HCT116 (cell line): Measurements from ENCODE around the gene P2RX7. TPM values are rescaled to one million over a fixed set of nuclear protein-coding genes. Genes with fewer than 3 reads are reported as not detected.

ENCODE experiments used
- ATAC-seq: fragments of 200-7000 bp; cut with Tn5 transposase; 2 replicates; pipeline ENCODE4 v1.9.1; 2020; ENCODE audit warnings: mild to moderate bottlenecking, moderate library complexity
- BruUV-seq: library from RNA; stranded (reverse); fragments of 400-500 nt; replicated peaks from 2 replicates; lab custom pipeline; 2021; lab: Mats Ljungman, UMichigan
- CTCF ChIA-PET: fragments of 300-600 bp; sonication (Branson Sonifier 250); formaldehyde crosslinking; loops from one replicate; lab custom pipeline; 2021; ENCODE audit warnings: antibody characterized with exemption; lab: Charles Lee
- POLR2A ChIA-PET: fragments of 300-600, 350-600 bp; sonication (Branson Sonifier 250); formaldehyde crosslinking; loops from one replicate; lab custom pipeline; 2021; ENCODE audit warnings: antibody characterized with exemption; lab: Charles Lee
- RAD21 ChIA-PET, 2 experiments: fragments of 300-600 bp; sonication (Branson Sonifier 250); formaldehyde crosslinking; loops; one replicate each; lab custom pipeline; 2023; ENCODE audit warnings: low total read pairs in 2 of 2; ENCODE audit not compliant: uncharacterized antibody in 2 of 2, unreplicated experiment in 2 of 2, low non-redundant PET in 1 of 2; lab: Charles Lee
- DNase-seq: peaks from one replicate; pipeline ENCODE4 v3.0.0-alpha.2; 2010; ENCODE audit warnings: low read depth, low spot score
- H2AFZ ChIP-seq: fragments of 200-600 bp; shearing (Covaris generic), sonication (generic); 2 replicates; pipeline ENCODE4 v1.6.1; 2017; ENCODE audit warnings: low read depth, mixed run types, mixed read lengths, antibody characterized with exemption, low read length; ENCODE audit not compliant: poor library complexity, severe bottlenecking
- H3K27ac ChIP-seq: 2 replicates; pipeline ENCODE4 v1.5.1; 2012; ENCODE audit warnings: low read depth, low read length
- H3K27me3 ChIP-seq: fragments of 200-600 bp; sonication (generic); 2 replicates; pipeline ENCODE4 v1.6.1; 2016; ENCODE audit warnings: mixed run types, low read length, mixed read lengths; ENCODE audit not compliant: insufficient read depth
- H3K36me3 ChIP-seq, 2 experiments: fragments of 200-500 bp in 1 of 2; fragments of 200-600 bp in 1 of 2; sonication (Bioruptor generic) in 1 of 2; sonication (generic) in 1 of 2; 2 replicates each; pipeline versions ENCODE4 v1.5.1 to v1.6.1; 2014 to 2016; ENCODE audit warnings: low read length in 2 of 2, inconsistent platforms in 1 of 2, mixed read lengths in 1 of 2, mixed run types in 1 of 2; ENCODE audit not compliant: insufficient read depth in 2 of 2, control insufficient read depth in 1 of 2
- H3K4me1 ChIP-seq, 2 experiments: fragments of 200-600 bp in 1 of 2; sonication (generic) in 1 of 2; 2 replicates each; pipeline versions ENCODE4 v1.5.1 to v1.6.1; 2012 to 2017; ENCODE audit warnings: low read length in 2 of 2, inconsistent platforms in 1 of 2, mild to moderate bottlenecking in 1 of 2, mixed read lengths in 1 of 2, mixed run types in 1 of 2, moderate library complexity in 1 of 2; ENCODE audit not compliant: insufficient read depth in 2 of 2, control insufficient read depth in 1 of 2
- H3K4me2 ChIP-seq: fragments of 200-600 bp; sonication (generic); 2 replicates; pipeline ENCODE4 v1.6.1; 2017; ENCODE audit warnings: mixed run types, low read length, mixed read lengths
- H3K4me3 ChIP-seq, 2 experiments: fragments of 200-600 bp in 1 of 2; sonication (generic) in 1 of 2; replicated peaks in 1 of 2; 2 replicates each; pipeline ENCODE4 v1.5.1; 2011 to 2016; ENCODE audit warnings: low read length in 2 of 2, control low read depth in 1 of 2, low read depth in 1 of 2, mild to moderate bottlenecking in 1 of 2, mixed read lengths in 1 of 2, mixed run types in 1 of 2
- H3K79me2 ChIP-seq: fragments of 200-600 bp; sonication (generic); 2 replicates; pipeline ENCODE4 v1.6.1; 2017; ENCODE audit warnings: mild to moderate bottlenecking, mixed run types, low read length, moderate library complexity, mixed read lengths; ENCODE audit not compliant: insufficient read depth
- H3K9ac ChIP-seq: fragments of 200-600 bp; sonication (generic); 2 replicates; pipeline ENCODE4 v1.6.1; 2016; ENCODE audit warnings: low read length, mixed read lengths
- H3K9me2 ChIP-seq: fragments of 200-600 bp; sonication (generic), shearing (Covaris generic); 2 replicates; pipeline ENCODE4 v1.6.1; 2017; ENCODE audit warnings: mixed run types, mild to moderate bottlenecking, moderate library complexity; ENCODE audit not compliant: insufficient read depth
- H3K9me3 ChIP-seq, 2 experiments: fragments of 200-500 bp in 1 of 2; fragments of 200-600 bp in 1 of 2; sonication (Bioruptor generic) in 1 of 2; sonication (generic) in 1 of 2; 2 replicates each; pipeline ENCODE4 v1.6.1; 2014 to 2017; ENCODE audit warnings: low read length in 2 of 2, mixed read lengths in 2 of 2, inconsistent platforms in 1 of 2, low read depth in 1 of 2, mild to moderate bottlenecking in 1 of 2, mixed run types in 1 of 2, moderate library complexity in 1 of 2; ENCODE audit not compliant: control insufficient read depth in 1 of 2, insufficient read depth in 1 of 2
- H4K20me1 ChIP-seq: fragments of 200-600 bp; sonication (generic), shearing (Covaris generic); 2 replicates; pipeline ENCODE4 v1.6.1; 2017; ENCODE audit warnings: mixed run types, mild to moderate bottlenecking, moderate library complexity; ENCODE audit not compliant: insufficient read depth
- CBX3 ChIP-seq: IDR thresholded peaks from 2 replicates; pipeline ENCODE4 v1.6.1; 2012; ENCODE audit warnings: low read depth
- CEBPB ChIP-seq: IDR thresholded peaks from 2 replicates; pipeline ENCODE4 v1.6.1; 2012; ENCODE audit warnings: low read depth
- EGR1 ChIP-seq: IDR thresholded peaks from 2 replicates; pipeline ENCODE4 v1.6.1; 2012; ENCODE audit warnings: low read depth
- ELF1 ChIP-seq: IDR thresholded peaks from 2 replicates; pipeline ENCODE4 v1.6.1; 2012; ENCODE audit warnings: low read depth, borderline replicate concordance
- EZH2 ChIP-seq: fragments of 200-600 bp; sonication (generic); IDR thresholded peaks from 2 replicates; pipeline ENCODE4 v1.6.1; 2017; ENCODE audit warnings: antibody characterized with exemption, mixed run types
- EZH2phosphoT487 ChIP-seq: fragments of 200-600 bp; IDR thresholded peaks from 2 replicates; pipeline ENCODE4 v1.6.1; 2018; ENCODE audit warnings: antibody characterized with exemption, borderline replicate concordance
- FOSL1 ChIP-seq: IDR thresholded peaks from 2 replicates; pipeline ENCODE4 v1.6.1; 2012; ENCODE audit warnings: low read depth
- JUND ChIP-seq: IDR thresholded peaks from 2 replicates; pipeline ENCODE4 v1.6.1; 2012
- POLR2A ChIP-seq: IDR thresholded peaks from 2 replicates; pipeline ENCODE4 v1.7.0; 2011; ENCODE audit warnings: borderline replicate concordance; ENCODE audit not compliant: insufficient read depth, insufficient read length; ENCODE audit errors: extremely low read depth
- POLR2AphosphoS5 ChIP-seq: IDR thresholded peaks from 2 replicates; pipeline ENCODE4 v1.6.1; 2011; ENCODE audit warnings: mild to moderate bottlenecking, low read depth, low read length, moderate library complexity
- RAD21 ChIP-seq: IDR thresholded peaks from 2 replicates; pipeline ENCODE4 v1.6.1; 2012; ENCODE audit warnings: low read depth, mild to moderate bottlenecking
- SIN3A ChIP-seq: IDR thresholded peaks from 2 replicates; pipeline ENCODE4 v1.6.1; 2012; ENCODE audit warnings: low read depth
- SP1 ChIP-seq: IDR thresholded peaks from 2 replicates; pipeline ENCODE4 v1.6.1; 2012; ENCODE audit warnings: low read depth
- SRF ChIP-seq: IDR thresholded peaks from 2 replicates; pipeline ENCODE4 v1.6.1; 2012; ENCODE audit warnings: low read depth
- YY1 ChIP-seq: IDR thresholded peaks from 2 replicates; pipeline ENCODE4 v1.6.1; 2011; ENCODE audit warnings: low read length, low read depth, moderate library complexity, mild to moderate bottlenecking; ENCODE audit not compliant: insufficient replicate concordance; ENCODE audit errors: extremely low read depth
- ZNF274 ChIP-seq: fragments of 200-500 bp; sonication (Bioruptor generic); IDR thresholded peaks from 2 replicates; pipeline ENCODE4 v1.6.1; 2014; ENCODE audit warnings: mild to moderate bottlenecking, low read depth, low read length, inconsistent platforms
- intact Hi-C: fragments of 100-400 bp; cut with micrococcal nuclease; formaldehyde crosslinking; loops from 2 replicates; pipeline ENCODE4 v1.10.0; 2022
- total RNA-seq: library from RNA; stranded (reverse); gene quantifications from one replicate; pipeline ENCODE4 v1.2.1, GENCODE V29; 2021; ENCODE audit not compliant: unreplicated experiment
- TF ChIP-seq, protein P1 (sequence below), 3 experiments: fragments of 200-600 bp in 1 of 3; sonication (generic) in 1 of 3; IDR thresholded peaks in 2 of 3; conservative IDR thresholded peaks in 1 of 3; 2 replicates each; pipeline ENCODE4 v1.5.1; 2012 to 2017; ENCODE audit warnings: low read depth in 2 of 3, low read length in 2 of 3, antibody characterized with exemption in 1 of 3, borderline replicate concordance in 1 of 3, control low read depth in 1 of 3, mild to moderate bottlenecking in 1 of 3, mixed read lengths in 1 of 3, mixed run types in 1 of 3, moderate library complexity in 1 of 3; ENCODE audit not compliant: insufficient read depth in 1 of 3
- TF ChIP-seq, protein P2 (sequence below): IDR thresholded peaks from 2 replicates; pipeline ENCODE4 v1.6.1; 2012
- TF ChIP-seq, protein P3 (sequence below): IDR thresholded peaks from 2 replicates; pipeline ENCODE4 v1.6.1; 2012
- TF ChIP-seq, protein P4 (sequence below): IDR thresholded peaks from 2 replicates; pipeline ENCODE4 v1.6.1; 2011; ENCODE audit warnings: mild to moderate bottlenecking, low read length, moderate library complexity; ENCODE audit not compliant: insufficient replicate concordance; ENCODE audit errors: extremely low read depth

P2RX7 gene
- total RNA-seq, 1 experiment from 2014 or later: 1.5 TPM

DNA sequence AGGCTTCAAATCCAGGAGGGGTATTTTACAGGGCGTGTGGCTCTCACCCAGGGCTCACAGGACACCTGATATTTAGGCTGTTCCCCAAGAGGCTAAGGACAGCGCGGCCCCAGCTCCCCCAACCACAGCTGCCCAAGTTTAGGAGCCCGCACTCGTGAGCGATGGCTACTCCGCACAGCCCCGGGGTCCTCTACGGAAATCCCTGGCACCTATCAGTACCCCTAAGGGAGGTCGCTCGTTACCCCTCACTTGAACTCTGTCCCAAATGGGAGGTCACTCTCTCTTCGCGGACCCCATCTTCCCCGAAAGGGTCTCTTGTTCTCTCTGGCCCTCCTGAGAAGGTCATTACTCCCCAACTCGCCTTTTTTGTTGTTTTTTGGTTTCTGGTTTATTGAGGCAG, 76.5 kb downstream of the P2RX7 start (continued):
- TF ChIP-seq, protein P1, sequence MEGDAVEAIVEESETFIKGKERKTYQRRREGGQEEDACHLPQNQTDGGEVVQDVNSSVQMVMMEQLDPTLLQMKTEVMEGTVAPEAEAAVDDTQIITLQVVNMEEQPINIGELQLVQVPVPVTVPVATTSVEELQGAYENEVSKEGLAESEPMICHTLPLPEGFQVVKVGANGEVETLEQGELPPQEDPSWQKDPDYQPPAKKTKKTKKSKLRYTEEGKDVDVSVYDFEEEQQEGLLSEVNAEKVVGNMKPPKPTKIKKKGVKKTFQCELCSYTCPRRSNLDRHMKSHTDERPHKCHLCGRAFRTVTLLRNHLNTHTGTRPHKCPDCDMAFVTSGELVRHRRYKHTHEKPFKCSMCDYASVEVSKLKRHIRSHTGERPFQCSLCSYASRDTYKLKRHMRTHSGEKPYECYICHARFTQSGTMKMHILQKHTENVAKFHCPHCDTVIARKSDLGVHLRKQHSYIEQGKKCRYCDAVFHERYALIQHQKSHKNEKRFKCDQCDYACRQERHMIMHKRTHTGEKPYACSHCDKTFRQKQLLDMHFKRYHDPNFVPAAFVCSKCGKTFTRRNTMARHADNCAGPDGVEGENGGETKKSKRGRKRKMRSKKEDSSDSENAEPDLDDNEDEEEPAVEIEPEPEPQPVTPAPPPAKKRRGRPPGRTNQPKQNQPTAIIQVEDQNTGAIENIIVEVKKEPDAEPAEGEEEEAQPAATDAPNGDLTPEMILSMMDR (IDR thresholded peaks at IDR 0.05 in 2 of 3, conservative IDR thresholded peaks at IDR 0.05 in 1 of 3; ENCODE audit: borderline replicate concordance in 1 of 3, insufficient read depth in 1 of 3, low read depth in 2 of 3, low read length in 2 of 3): no peak

DNA sequence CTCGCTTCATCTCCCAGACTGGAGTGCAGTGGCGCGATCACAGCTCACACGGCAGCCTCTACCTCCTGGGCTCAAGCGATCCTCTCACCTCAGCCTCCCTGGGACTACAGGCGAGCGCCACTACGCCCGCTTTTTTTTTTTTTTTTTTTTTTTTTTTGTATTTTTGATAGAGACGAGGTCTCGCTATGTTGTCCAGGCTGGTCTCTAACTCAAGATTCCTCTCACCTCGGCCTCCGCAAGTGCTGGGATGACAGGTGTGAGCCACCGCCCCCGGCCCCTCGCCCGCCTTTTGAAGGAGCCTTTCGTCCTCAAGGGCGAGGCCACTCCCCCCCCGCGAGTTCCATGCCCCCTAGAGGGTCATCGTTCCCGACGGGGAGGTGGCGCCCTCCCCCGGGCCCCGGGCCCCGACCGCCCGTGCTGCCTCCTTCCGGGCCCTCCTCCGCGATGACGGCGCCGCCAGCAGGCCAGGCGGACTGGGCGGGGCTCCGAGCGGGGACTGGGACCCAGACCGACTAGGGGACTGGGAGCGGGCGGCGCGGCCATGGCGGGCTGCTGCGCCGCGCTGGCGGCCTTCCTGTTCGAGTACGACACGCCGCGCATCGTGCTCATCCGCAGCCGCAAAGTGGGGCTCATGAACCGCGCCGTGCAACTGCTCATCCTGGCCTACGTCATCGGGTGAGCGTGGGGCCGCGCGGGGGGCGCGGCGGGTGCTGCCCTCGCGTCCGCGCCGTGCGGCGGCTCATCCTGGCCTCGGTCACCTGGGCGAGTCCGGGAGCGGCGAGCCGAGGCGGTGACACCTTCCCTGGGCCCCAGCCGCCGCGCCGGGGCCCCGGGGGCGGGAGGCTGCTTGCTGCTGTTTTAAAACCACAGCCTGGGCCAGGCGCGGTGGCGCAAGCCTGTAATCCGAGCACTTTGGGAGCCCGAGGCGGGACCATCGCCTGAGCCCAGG, 77.2 kb downstream of the P2RX7 start, which contains the start of gene P2RX4:
P2RX4 (plus strand) TSS at position 506 of the 949 bp plus-strand sequence; CDS start at position 542, 36 bp downstream.
- H3K27ac ChIP-seq: peak within 1 kb of the TSS; percentile 94
- H3K4me3 ChIP-seq: peak within 1 kb of the TSS; percentile 62 to 74
- H2AFZ ChIP-seq: peak within 1 kb of the TSS; percentile 27
- DNase-seq (peak; percentile 52), ATAC-seq (peak; percentile 92)
- ChIA-PET POLR2A (no interaction called here), RAD21 (no interaction called here), CTCF (interaction anchor here (1.3 kb wide), 1 partner anchor 20 kb away, joined by 3 read pairs; no protein-coding TSS in a partner anchor)
- peak within 1 kb of the TSS; percentile 80 for H3K9ac ChIP-seq
- no peaks in the 10 kb centered on the region for H3K36me3 ChIP-seq
- no peaks in the 10 kb centered on the region for H3K9me2 ChIP-seq
- no TSS peak for BruUV-seq
- peaks cover 15 to 35% of the 10 kb centered on the region in 2 experiments; a peak in 3 of 4 replicates for H3K4me1 ChIP-seq
- peak within 1 kb of the TSS; percentile 87 for H3K4me2 ChIP-seq
- H3K79me2 ChIP-seq: peaks cover 14% of the 10 kb centered on the region; the same call in 1 of the 2 replicates
- H3K27me3 ChIP-seq: no peaks in the 10 kb centered on the region
- no peaks in the 10 kb centered on the region for H4K20me1 ChIP-seq
- H3K9me3 ChIP-seq: no peaks in the 10 kb centered on the region
- intact Hi-C loops: no loop called here
- TF ChIP-seq ZNF274 (no peak), SP1 (no peak; the same call in 1 of the 2 replicates), JUND (no peak), EZH2phosphoT487 (no peak), SIN3A (peak; percentile 82), CEBPB (no peak; the same call in 1 of the 2 replicates), ELF1 (no peak), SRF (no peak; the same call in 1 of the 2 replicates), POLR2A (peak; percentile 70), YY1 (peak; percentile 84), POLR2AphosphoS5 (peak; percentile 95), EZH2 (no peak), EGR1 (no peak), FOSL1 (no peak), CBX3 (peak; percentile 81), RAD21 (peak; percentile 61)
- TF ChIP-seq, protein P2, sequence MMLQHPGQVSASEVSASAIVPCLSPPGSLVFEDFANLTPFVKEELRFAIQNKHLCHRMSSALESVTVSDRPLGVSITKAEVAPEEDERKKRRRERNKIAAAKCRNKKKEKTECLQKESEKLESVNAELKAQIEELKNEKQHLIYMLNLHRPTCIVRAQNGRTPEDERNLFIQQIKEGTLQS: no peak
- TF ChIP-seq, protein P3, sequence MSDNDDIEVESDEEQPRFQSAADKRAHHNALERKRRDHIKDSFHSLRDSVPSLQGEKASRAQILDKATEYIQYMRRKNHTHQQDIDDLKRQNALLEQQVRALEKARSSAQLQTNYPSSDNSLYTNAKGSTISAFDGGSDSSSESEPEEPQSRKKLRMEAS: peak; percentile 76
- TF ChIP-seq, protein P4, sequence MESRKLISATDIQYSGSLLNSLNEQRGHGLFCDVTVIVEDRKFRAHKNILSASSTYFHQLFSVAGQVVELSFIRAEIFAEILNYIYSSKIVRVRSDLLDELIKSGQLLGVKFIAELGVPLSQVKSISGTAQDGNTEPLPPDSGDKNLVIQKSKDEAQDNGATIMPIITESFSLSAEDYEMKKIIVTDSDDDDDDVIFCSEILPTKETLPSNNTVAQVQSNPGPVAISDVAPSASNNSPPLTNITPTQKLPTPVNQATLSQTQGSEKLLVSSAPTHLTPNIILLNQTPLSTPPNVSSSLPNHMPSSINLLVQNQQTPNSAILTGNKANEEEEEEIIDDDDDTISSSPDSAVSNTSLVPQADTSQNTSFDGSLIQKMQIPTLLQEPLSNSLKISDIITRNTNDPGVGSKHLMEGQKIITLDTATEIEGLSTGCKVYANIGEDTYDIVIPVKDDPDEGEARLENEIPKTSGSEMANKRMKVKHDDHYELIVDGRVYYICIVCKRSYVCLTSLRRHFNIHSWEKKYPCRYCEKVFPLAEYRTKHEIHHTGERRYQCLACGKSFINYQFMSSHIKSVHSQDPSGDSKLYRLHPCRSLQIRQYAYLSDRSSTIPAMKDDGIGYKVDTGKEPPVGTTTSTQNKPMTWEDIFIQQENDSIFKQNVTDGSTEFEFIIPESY: peak; percentile 14
